ENCODE results near the gene ABHD15. TPM values are rescaled to one million over a fixed set of nuclear protein-coding genes. Genes with fewer than 3 reads are reported as not detected.

ABHD15 gene
- total and polyA plus RNA-seq, 2 donors (not counting 3 experiments of a cell fraction or from before 2014, with no cell fraction given), result 3.8 to 5.6 TPM

- Histone ChIP-seq H4K20me1 (replicated peaks; ENCODE audit: control insufficient read depth, extremely low read depth, insufficient read depth, low read length) (no peaks in the 10 kb centered on the region), H3K9me1 (replicated peaks; ENCODE audit: control insufficient read depth, extremely low read depth, insufficient read depth, low read length) (no peaks in the 10 kb centered on the region), H3K27ac (ENCODE audit: insufficient read depth, low read depth, low read length) (no peak overlapping the region), H3K4me2 (ENCODE audit: insufficient read depth, low read length) (no peak overlapping the region), H3K27me3 (ENCODE audit: control insufficient read depth in 2 of 2, insufficient read depth in 2 of 2, low read length in 2 of 2) (no peaks in the 10 kb centered on the region), H3K9me3 (replicated peaks; ENCODE audit: control insufficient read depth, insufficient read depth, low read length) (no peaks in the 10 kb centered on the region), H3K4me1 (ENCODE audit: control insufficient read depth, extremely low read depth, insufficient read depth, low read length) (no peaks in the 10 kb centered on the region), H3K36me3 (ENCODE audit: control insufficient read depth in 2 of 2, extremely low read depth in 1 of 2, insufficient read depth in 2 of 2, low read length in 2 of 2) (peaks cover 0 to 4% of the 10 kb centered on the region in 2 experiments), H2AFZ (ENCODE audit: low read depth, low read length) (no peak overlapping the region), H3K79me2 (ENCODE audit: control insufficient read depth, insufficient read depth, low read length) (no peaks in the 10 kb centered on the region), H3K4me3 (replicated peaks in 1 of 3; ENCODE audit: insufficient read depth in 1 of 3, low read depth in 1 of 3, low read length in 3 of 3) (no peak overlapping the region), H3K9ac (replicated peaks; ENCODE audit: extremely low read depth, insufficient read depth, low read length) (no peak overlapping the region)
- ChIA-PET CTCF (interaction anchor here (2.9 kb wide), 1 partner anchor 10 kb away, joined by 15 read pairs; no protein-coding TSS in a partner anchor), POLR2A (no interaction called here)
- no peak for TF ChIP-seq CTCF (IDR thresholded peaks at IDR 0.05; ENCODE audit: extremely low read depth in 1 of 2, insufficient read depth in 1 of 2, low read depth in 1 of 2, low read length in 2 of 2)
- TF ChIP-seq POLR2AphosphoS5 (IDR thresholded peaks at IDR 0.05; ENCODE audit: insufficient read depth, low read depth, low read length), result no peak
- no peak for TF ChIP-seq MAX (IDR thresholded peaks at IDR 0.05; ENCODE audit: insufficient read depth, insufficient read length)
- no peak for TF ChIP-seq JUN (IDR thresholded peaks at IDR 0.05; ENCODE audit: borderline replicate concordance, insufficient read depth, insufficient read length, low read depth)
- no peak for TF ChIP-seq GATA2 (IDR thresholded peaks at IDR 0.05; ENCODE audit: insufficient read depth, insufficient read length, low read depth, low read length)
- no peak for TF ChIP-seq MYC (IDR thresholded peaks at IDR 0.05; ENCODE audit: low read depth, low read length)
- TF ChIP-seq EZH2 (IDR thresholded peaks at IDR 0.05; ENCODE audit: borderline replicate concordance, low read depth, low read length, severe bottlenecking), result no peak
- TF ChIP-seq FOS (IDR thresholded peaks at IDR 0.05; ENCODE audit: borderline replicate concordance, insufficient read depth, low read length), result no peak
- TF ChIP-seq POLR2A (IDR thresholded peaks at IDR 0.05; ENCODE audit: low read depth, low read length), result no peak
- BruUV-seq (replicated peaks), result no TSS peak
- intact Hi-C loops (cut with micrococcal nuclease), result no loop called here
- no peak for FAIRE-seq
- dilution Hi-C loops (cut with MboI; ENCODE audit: extremely low pct_ligation_motif_present, low sequenced_read_pairs), result no loop called here
- no peak for DNase-seq (ENCODE audit: low read depth, low spot score)
These were observed 40.8 kb upstream of the ABHD15 start for GRCh38 chr17:29607557-29608195.

All from endothelial cell of umbilical vein (primary cell).